Astrocyte of the spinal cord (primary cell): ENCODE data around the gene ATXN2.
"Not testable (repeated sequence)": the region's sequence is repeated elsewhere in the genome, so short reads cannot be mapped to it uniquely, and the experiment has no call there.

Source experiments
- DNase-seq: peaks from one replicate; pipeline ENCODE4 v3.0.0; 2011; ENCODE audit warnings: low read depth, low spot score
- H3K4me3 ChIP-seq: 2 replicates; pipeline ENCODE4 v1.5.1; 2011; ENCODE audit warnings: low read depth, mild to moderate bottlenecking, low read length, moderate library complexity
- CTCF ChIP-seq: IDR thresholded peaks from 2 replicates; pipeline ENCODE4 v1.5.1; 2012; ENCODE audit warnings: low read depth, mild to moderate bottlenecking, low read length, inconsistent platforms
- in situ Hi-C: cut with HindIII; loops from 2 replicates; pipeline ENCODE4 v1.10.0; 2017; ENCODE audit warnings: low sequenced_read_pairs

Gene ATXN2

GRCh38 chr12:111573476-111573875 lies 25.6 kb downstream of the ATXN2 start:
- H3K4me3 ChIP-seq = no peak overlapping the region
- no peak for DNase-seq
- no peak for TF ChIP-seq CTCF
- in situ Hi-C loops = no loop called here

GRCh38 chr12:111570084-111570961 lies 28.8 kb downstream of the ATXN2 start:
- DNase-seq = peak; percentile 79
- TF ChIP-seq CTCF = no peak
- in situ Hi-C loops = no loop called here
- no peak overlapping the region for H3K4me3 ChIP-seq

GRCh38 chr12:111569363-111570083 lies 29.6 kb downstream of the ATXN2 start:
- H3K4me3 ChIP-seq = no peak overlapping the region
- in situ Hi-C loops = no loop called here
- DNase-seq = no peak
- TF ChIP-seq CTCF = no peak

GRCh38 chr12:111560844-111561243 lies 38.3 kb downstream of the ATXN2 start:
- in situ Hi-C loops, DNase-seq, H3K4me3 ChIP-seq: not testable (repeated sequence)

GRCh38 chr12:111558107-111558376 lies 41.1 kb downstream of the ATXN2 start:
- in situ Hi-C loops = no loop called here
- no peak for TF ChIP-seq CTCF
- no peak overlapping the region for H3K4me3 ChIP-seq
- DNase-seq = no peak

- peak; percentile 19 for DNase-seq
- in situ Hi-C loops = no loop called here
- no peak for TF ChIP-seq CTCF
- H3K4me3 ChIP-seq = no peak overlapping the region
These were observed 41.6 kb downstream of the ATXN2 start for GRCh38 chr12:111557271-111558106.
